NOMO-1 treated with DMSO at 0.1 percent for 48 hours (cell line): ENCODE measurements around the gene NECTIN3.

ENCODE experiments used
- DNase-seq: peaks from one replicate; lab custom pipeline; 2025; ENCODE audit not compliant: unreplicated experiment; lab: John Stamatoyannopoulos, UW

The NECTIN3 gene, protein sequence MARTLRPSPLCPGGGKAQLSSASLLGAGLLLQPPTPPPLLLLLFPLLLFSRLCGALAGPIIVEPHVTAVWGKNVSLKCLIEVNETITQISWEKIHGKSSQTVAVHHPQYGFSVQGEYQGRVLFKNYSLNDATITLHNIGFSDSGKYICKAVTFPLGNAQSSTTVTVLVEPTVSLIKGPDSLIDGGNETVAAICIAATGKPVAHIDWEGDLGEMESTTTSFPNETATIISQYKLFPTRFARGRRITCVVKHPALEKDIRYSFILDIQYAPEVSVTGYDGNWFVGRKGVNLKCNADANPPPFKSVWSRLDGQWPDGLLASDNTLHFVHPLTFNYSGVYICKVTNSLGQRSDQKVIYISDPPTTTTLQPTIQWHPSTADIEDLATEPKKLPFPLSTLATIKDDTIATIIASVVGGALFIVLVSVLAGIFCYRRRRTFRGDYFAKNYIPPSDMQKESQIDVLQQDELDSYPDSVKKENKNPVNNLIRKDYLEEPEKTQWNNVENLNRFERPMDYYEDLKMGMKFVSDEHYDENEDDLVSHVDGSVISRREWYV

DNA sequence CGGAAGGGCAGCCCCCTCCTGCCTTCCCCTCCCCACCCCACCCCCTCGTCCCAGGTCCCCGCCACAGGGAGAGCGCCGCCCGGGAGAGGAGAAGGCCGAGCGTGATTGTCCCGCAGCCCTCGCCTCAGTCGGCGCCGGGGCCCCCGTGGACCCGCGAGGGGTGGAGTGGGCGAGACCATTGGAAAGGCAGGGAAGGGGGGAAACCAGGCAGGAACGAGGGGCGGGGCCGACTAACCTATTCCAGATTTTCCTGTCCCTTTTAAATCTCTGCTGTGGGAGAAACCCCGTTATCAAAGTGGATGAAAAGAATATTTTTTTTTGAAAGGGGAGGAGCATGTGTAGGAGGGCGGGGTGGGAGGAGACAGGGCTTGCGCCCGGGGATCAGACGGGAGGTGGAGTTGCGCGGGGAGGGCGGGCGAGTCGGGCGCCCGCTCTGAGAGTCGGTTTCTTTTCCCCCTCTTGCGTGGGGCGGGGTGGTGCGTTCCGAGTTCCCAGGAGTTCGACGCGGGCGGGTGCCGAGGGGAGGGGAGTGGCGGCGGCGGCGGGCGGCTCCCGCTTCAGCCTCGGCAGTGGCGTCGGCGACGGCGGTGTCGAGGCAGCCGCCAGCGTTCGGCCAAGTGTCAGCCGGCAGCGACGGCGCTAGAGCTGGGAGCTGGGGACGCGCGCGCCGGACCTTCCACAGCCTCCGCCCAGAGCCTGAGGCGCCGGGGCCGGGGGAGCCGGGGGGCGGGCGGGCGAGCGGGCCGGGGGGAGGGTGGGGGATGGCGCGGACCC lies at the start of gene NECTIN3:
NECTIN3 (plus strand) TSS at position 560 of the 774 bp plus-strand sequence; CDS start at position 762, 202 bp downstream.
- DNase-seq = no peak

DNA sequence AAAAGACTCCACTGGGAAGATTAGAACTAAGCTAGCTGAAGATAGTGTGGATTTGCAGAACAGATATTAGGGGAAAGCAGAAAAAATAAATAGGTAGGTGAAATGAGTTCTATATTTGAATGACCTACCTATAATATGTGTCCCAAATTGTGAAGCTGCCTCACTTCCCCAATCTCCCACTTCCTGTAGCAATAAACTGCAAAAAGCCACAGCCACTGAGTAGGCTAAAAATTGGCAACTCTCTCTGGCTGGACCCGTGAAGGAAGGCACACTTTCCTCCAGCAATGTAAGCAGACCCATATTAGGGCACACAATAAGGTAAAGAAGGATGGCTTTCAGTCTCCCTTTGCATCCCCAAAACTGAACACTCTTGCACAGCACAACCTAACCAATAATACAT lies 43.7 kb upstream of the NECTIN3 start:
- no peak for DNase-seq

DNA sequence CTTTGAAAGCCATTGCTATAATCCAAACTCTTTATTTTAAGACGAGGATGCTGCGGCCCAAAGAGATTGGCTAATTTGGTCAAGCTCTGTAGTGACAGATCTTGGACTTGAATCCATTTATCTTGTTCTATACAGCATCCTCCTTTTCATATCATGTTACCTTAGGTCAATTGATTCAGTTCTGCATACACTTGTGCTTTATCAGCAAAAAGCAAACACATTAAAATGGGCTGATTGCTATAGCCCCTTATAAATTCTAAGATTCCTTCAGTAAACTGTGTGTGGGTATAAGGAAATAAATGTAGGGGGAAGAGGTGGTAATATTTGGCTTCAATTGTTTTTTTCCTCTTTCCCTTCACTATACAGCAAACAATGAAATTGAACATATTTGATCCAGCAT lies 40.1 kb upstream of the NECTIN3 start:
- no peak for DNase-seq

DNA sequence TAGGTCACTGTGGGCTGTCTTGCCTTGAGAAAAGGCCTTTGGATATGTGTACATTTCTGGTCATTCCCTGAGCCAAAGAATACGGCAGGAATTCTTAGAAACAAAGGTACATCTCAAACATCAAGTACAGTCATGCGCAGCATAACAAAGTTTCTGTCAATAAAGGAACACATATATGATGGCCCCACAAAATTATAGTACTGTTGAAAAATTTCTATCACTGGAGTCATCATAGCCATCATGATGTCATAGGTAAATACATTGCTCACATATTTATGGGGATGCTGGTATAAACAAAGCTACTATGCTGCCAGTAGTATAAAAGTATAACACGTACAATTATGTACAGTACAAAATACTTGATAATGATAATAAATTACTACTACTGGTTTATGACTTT lies 38.9 kb upstream of the NECTIN3 start:
- DNase-seq = no peak

DNA sequence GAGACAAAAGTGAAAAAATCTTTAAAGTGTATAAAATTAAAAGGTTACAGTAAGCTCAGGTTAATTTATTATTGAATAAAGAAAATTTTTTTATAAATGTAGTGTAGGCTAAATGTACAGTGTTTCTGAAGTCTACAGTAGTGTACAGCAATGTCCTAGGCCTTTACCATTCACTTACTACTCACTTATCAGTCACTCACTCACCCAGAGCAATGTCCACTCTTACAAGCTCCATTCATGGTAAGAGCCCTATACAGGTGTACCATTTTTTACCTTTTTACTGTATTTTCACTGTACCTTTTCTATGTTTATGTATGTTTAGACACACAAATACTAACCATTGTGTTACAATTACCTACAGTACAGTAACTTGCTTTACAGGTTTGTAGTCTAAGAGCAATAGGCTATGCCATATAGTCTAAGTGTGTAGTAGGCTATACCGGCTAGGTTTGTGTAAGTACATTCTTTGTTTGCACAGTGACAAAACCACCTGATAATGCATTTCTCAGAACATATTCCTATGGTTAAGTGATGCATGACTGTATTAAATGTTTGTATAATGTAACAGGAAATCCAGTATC lies 38.1 kb upstream of the NECTIN3 start:
- no peak for DNase-seq

DNA sequence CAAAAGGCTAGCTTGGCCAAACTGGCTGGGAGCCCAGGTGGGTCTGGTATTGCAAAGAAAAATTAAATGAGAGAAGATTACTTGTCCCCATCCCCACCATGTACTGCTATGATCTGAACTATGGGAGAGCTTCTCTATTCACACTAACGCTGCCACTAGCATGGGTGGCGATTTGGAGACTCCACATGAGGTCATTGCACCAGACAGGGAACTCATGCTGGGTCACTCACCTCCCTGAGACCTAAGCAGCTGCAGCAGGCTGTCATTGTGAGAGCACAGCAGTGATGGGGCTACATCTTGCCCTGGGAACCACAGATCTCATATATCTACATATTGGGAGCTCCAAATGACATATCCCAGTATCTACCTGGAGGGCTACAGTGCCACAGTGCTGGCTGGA lies 36.3 kb upstream of the NECTIN3 start:
- DNase-seq = no peak

DNA sequence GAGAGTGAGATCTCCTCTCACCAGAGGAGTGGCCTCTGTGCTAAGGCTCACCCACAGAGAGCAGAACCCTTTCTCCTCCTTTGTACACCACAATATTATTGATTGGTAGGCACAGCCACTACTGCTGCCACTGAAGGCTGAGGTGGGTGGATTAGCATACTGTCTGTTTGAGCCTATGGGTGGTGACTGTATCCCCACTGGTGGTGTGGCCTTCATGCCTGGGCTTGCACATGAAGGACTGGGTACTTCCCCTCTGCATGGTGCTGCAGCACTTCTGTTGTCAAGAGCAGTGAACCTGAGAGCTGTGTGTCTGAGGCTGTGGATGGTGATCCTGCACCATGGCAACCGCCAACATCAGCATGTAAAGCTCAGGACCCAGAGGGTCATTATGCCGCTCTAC lies 35.7 kb upstream of the NECTIN3 start:
- DNase-seq = no peak

DNA sequence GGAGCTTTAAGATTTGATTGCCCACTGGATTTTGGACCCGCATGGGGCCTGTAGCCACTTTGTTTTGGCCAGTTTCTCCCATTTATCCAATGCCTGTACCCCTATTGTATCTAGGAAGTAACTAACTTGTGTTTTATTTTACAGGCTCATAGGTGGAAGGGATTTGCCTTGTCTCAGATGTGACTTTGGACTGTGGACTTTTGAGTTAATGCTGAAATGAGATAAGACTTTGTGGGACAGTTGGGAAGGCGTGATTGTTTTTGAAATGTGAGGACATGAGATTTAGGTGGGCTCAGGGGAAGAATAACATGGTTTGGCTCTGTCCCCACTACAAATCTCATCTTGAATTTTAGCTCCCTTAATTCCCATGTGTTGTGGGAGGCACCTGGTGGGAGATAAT lies 30.7 kb upstream of the NECTIN3 start:
- no peak for DNase-seq

DNA sequence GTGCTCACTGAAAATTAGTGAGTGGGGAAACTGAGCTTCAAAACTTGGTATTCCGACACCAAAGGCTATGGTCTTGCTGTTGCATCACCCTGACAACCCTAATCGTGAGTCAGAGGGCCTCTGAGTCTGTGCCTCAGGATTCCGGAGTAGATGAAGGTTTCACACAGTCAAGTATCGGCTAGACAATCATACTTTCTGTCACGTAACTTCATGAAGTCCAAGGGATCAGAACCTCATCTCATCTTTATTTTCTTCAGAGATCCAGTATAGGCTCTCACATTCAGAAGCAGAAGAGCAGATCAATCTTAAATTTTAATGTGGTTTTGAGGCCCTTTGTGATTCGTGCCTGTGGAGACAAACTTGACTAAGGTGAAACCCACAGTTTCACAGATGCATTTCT lies 26.1 kb upstream of the NECTIN3 start:
- no peak for DNase-seq

DNA sequence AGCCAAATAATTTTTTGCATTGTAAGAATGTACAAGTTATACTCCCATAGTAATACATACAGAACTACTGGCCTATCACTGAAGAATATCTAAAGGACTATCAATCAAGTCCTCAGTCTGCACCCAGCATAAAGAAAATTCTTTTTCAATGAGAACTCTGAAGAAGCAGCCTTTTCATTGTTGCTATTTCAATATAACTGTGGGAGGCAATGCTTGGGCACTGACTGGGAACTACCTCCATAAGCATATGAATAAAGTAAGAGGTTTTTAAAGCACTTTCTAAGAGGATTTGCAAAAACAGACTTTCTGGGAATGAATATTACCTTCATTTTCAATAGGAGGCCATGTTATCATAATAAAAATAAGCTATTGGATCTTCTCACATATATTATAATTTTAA lies 24.6 kb upstream of the NECTIN3 start:
- DNase-seq = no peak

DNA sequence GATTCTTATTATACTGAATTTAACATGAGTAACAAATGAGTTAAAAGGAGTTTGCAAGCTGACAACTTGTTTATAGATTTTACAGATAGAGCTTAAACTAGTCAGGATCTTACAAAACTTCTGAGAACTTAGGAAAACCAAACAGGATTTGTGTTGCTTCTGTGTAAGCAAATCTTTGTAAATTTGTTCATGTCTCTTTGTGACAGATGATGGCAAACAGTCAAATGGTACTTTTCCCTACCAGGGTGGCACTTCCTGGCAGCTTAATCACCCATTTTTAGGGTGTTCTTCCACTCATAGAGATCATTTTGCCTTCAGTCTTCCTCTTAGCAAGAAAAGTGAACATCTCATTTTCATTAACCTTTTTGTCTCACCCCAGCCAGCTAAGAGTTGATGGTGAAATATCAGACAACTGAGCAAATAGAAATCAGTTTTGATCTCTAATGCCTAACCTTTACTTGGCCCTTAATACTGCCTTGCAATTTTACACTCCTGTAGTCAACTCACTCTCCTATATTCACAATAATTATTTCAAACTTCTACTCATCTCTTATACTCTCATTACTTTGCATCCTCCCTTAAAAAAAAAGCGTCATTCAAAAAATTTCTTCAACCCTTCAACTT lies 23.7 kb upstream of the NECTIN3 start:
- no peak for DNase-seq

DNA sequence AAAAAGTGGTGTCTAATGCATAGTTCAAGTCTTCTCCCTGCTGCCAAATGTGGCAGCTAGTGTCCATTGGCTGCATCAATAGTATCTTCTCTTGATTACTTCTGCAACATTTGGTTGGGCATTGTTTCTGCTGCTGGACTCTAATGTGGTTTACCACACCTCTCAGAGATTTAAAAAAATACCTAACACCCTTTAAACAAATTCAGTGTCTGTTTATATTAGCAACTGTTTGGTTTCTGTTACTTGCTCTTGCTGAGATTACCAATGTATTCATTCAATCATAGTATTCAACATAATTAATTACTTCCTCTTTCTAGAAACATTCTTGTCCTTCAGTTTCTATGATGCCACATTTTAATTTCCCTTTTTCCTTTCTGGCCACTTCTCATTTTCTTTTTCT lies 20.3 kb upstream of the NECTIN3 start:
- peak; percentile 69 for DNase-seq

DNA sequence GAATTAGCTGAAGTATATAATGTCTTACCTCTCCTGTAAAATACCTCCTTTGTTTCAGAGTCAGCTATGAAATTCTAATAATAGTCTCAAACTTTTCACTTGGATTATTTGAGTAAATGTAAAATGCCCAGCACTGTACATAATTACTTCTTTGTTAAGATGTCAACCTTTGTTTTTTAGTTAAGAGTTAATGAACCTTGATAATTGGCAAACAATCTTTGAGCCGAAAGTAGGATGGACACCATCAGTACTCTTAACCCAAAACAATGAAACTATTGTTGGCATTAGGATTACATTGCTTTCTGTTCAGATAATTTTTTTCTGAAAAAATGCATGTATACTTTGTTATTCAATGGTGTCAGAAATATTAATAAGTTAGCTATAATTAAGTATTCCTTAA lies 3.0 kb upstream of the NECTIN3 start:
- no peak for DNase-seq

DNA sequence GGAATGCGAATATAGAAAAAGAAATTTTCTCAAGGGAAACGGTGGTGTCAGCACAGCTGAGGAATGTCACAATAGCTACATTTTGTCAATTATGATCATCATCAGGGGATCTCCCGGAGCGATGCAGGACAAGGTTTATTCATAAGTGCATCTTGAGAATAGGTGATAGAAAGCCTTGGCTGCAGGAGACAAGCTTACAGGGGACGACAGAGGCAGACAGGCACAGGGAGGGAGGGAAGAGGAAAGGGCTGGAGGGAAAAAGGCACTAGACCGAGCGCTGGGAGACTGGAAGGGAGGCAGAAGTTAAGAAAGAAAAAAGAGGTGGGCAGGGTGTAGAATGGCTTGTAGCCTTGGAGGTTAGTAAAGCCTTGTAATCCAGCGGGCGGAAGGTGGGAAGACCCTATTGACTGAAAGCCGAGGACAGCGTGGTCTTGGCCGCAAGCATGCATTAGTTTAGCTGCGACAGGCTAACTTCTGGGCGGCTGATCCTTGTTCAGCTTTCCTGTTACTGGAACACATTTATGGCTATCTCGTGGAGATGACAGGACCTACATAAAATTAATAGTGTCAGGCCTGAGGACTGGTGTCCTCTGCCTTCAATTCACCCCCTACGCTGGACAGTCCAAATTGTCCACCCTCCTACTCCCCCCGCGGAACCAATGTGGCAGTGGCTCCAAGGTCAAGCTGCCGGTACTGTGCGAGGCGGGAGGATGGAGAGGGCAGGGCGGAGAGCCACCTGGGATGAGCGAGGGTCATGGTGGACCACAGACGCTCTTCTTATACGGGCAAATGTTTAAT lies 1.4 kb upstream of the NECTIN3 start:
- no peak for DNase-seq

DNA sequence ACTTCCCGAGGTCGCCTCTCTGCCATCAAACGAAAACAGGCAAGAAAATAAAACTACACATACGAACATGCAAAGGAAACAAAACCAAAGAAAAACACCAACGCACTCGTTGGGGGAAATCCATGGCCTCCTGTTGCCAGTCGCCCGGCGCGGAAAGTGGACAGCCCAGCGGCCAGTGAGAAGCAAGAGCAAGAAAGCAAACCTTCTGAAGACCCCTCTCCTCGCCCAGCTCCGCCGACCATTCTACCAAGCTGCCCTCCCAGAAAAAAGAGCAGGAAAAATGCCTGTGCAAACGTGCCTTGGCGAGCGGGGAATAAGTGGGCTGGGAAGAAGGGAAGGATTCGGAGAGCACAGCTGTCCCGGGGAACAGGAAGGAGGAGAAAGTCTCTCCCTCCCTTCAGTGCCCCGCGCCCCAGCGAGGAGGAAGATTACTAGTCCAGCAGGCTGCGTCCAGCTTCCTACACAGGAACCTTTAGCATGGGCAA lies 802 bp upstream of the NECTIN3 start:
- no peak for DNase-seq

DNA sequence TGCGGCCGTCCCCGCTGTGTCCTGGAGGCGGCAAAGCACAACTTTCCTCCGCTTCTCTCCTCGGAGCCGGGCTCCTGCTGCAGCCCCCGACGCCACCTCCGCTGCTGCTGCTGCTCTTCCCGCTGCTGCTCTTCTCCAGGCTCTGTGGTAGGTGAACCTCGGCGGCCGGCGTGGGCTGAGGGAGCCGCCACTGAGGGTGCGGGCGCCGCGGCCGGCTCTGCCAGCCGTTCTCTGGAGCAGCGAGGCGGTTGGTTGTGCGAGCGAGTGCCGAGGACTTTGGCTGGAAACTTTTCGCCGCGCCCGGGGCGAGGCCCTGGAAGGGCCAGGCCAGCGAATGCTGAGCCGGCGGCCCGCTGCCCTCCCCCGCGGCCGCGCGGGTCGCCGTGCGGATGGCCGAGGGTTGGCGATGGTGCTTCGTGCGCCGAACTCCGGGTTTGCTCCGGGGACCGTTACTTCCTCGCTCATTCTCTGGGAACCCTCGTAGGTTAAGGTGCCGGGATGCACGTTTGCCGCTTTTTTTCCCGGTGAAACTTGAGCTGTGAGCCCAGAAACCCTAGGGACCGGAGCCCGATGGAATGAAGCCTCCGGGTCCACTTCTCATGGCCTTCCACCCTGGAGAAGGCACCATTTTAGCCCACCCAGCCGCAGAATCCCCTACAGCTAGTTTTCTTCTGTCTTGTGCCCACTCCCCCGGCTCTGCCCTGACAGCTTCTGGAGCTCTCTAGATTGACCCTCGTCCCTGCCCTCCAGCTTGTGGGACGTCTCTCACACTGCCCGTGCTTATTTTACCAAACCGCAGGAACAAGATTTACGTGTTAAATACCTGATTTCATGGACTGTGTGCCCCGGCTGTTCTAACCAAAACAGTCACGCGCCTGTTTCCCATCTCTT lies 660 bp downstream of the NECTIN3 start:
- no peak for DNase-seq

DNA sequence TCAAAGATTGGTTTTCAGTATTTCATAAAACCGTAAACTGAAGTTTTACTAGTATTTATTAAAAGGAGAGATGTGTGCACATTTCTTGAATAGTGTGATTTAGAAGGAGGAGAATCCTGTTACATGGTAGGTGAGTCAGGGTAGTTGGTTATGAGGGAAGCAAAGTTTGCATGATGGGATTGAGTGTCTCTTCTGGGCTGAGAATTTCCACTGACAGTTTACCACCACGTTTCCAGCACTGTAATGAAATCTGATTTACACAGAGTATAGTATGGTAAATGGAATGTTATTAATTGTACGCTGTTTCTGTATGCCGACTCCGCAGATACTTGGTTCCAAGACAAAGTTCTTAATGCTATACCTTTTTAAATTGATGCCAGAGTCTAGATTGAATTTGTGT lies 1.6 kb downstream of the NECTIN3 start:
- no peak for DNase-seq

DNA sequence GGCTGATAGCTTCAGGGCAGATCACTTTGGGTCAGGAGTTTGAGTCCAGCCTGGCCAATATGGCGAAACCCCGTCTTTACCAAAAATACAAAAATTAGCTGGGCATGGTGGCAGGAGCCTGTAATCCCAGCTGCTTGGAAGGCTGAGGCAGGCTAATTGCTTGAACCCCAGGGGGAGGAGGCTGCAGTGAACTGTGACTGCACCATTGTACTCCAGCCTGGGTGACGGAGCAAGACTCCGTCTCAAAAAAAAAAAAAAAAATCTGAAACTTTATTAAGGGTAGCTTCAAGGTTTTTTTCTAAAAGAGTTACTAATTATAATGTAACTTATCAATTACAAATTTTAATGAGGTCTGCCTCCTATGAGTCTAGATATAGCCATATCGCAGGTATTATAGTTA lies 5.1 kb downstream of the NECTIN3 start:
- DNase-seq = no peak

DNA sequence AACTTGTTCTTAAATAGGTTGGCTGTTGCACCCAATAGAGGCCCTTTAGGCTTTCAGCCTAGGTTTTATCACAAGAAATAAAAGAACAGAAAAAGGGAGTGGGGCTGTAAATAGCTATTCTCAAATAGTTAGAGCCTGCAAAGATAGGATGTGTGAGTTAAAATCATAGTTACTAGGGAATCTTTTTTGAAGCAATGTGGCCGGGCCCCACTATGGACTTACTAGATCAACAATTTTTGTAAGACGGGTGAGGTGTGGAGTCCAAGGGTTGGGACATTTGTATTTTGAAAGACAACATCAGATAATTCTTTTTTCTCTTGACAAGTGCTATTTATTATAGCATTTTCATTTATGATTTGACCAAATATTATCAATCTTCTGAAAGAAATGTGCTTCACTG lies 5.8 kb downstream of the NECTIN3 start:
- DNase-seq = no peak
